Measurements from ENCODE around the gene WWOX. TPM values are rescaled to one million over a fixed set of nuclear protein-coding genes. Genes with fewer than 3 reads are reported as not detected.

WWOX gene
- total RNA-seq, 1 donor from 2014 or later = 28.2 TPM

DNA sequence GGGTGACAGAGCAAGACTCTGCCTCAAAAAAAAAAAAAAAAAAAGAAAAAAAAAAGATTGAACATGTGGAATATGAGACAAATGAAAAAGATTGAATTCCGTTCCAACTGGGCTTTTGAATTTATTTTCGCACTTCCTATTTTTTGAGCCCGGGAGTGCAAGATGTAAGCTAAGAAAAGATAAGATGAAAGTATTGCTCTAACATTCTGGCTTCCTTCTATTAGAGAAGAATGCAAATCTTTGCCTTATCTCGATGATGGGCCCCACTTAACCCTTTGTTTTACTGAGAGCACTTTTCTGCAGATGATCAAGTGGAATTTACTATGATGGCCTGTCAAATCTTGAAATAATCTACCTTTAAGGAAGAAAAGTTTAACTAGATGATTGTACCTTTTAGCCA, 96.3 kb downstream of the WWOX start:
- Mint-ChIP-seq H3K27me3 (no peaks in the 10 kb centered on the region), H3K36me3 (no peaks in the 10 kb centered on the region), H3K4me3 (no peak overlapping the region), H3K27ac (no peak overlapping the region), H3K4me1 (ENCODE audit: unreplicated experiment) (peaks cover 10% of the 10 kb centered on the region), H3K9me3 (no peaks in the 10 kb centered on the region)
- no peak for DNase-seq (ENCODE audit: extremely low spot score, unreplicated experiment)
- TF ChIP-seq, protein P1, sequence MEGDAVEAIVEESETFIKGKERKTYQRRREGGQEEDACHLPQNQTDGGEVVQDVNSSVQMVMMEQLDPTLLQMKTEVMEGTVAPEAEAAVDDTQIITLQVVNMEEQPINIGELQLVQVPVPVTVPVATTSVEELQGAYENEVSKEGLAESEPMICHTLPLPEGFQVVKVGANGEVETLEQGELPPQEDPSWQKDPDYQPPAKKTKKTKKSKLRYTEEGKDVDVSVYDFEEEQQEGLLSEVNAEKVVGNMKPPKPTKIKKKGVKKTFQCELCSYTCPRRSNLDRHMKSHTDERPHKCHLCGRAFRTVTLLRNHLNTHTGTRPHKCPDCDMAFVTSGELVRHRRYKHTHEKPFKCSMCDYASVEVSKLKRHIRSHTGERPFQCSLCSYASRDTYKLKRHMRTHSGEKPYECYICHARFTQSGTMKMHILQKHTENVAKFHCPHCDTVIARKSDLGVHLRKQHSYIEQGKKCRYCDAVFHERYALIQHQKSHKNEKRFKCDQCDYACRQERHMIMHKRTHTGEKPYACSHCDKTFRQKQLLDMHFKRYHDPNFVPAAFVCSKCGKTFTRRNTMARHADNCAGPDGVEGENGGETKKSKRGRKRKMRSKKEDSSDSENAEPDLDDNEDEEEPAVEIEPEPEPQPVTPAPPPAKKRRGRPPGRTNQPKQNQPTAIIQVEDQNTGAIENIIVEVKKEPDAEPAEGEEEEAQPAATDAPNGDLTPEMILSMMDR (conservative IDR thresholded peaks at IDR 0.05) = no peak

DNA sequence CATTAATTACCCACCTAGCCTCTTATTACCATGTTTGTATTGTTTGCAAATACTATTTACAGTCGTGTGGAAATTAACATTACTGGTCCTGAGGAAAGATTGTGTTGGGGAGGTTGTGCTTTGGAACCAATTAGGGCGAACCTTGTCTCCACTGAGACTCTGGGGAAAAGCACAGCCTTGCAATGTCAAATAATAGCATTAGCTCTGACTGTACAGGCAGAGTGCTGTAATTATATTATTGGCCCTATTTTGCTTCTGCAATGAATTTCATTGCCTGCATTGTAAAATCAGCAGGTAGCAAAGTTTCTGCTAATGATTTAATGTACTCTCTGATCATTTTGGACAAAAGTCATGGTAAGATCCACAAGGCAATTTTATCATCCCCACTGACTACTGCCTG, 97.0 kb downstream of the WWOX start:
- no peaks in the 10 kb centered on the region for H3K36me3 Mint-ChIP-seq
- no peaks in the 10 kb centered on the region for H3K27me3 Mint-ChIP-seq
- H3K9me3 Mint-ChIP-seq = no peaks in the 10 kb centered on the region
- no peak for DNase-seq (ENCODE audit: extremely low spot score, unreplicated experiment)
- H3K27ac Mint-ChIP-seq = no peak overlapping the region
- no peak overlapping the region for H3K4me3 Mint-ChIP-seq
- TF ChIP-seq, protein P1 (conservative IDR thresholded peaks at IDR 0.05) = no peak
- peaks cover 10% of the 10 kb centered on the region for H3K4me1 Mint-ChIP-seq (ENCODE audit: unreplicated experiment)

DNA sequence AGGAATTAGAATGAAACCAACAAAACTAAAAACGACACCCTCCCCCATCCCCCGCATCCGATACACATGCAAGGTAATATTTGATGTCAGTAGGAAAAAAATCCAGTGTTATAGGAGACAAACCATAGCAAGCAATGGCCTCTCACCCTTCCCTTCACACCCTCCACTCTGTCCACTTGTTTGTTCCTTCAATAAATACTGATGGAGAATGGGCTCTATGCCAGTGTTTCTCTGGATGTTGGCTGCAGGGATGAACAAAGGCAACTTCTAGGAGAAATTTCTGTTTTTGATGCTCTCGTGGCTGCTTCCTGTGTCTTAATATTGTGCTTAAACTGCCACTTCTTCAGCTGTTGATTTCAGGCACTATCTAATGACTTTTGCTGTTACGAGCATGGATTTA, 98.8 kb downstream of the WWOX start:
- Mint-ChIP-seq H3K27ac (no peak overlapping the region), H3K27me3 (no peaks in the 10 kb centered on the region), H3K36me3 (no peaks in the 10 kb centered on the region), H3K4me1 (ENCODE audit: unreplicated experiment) (peaks cover 10% of the 10 kb centered on the region), H3K9me3 (no peaks in the 10 kb centered on the region), H3K4me3 (no peak overlapping the region)
- DNase-seq (ENCODE audit: extremely low spot score, unreplicated experiment) = no peak
- TF ChIP-seq, protein P1 (conservative IDR thresholded peaks at IDR 0.05) = no peak

DNA sequence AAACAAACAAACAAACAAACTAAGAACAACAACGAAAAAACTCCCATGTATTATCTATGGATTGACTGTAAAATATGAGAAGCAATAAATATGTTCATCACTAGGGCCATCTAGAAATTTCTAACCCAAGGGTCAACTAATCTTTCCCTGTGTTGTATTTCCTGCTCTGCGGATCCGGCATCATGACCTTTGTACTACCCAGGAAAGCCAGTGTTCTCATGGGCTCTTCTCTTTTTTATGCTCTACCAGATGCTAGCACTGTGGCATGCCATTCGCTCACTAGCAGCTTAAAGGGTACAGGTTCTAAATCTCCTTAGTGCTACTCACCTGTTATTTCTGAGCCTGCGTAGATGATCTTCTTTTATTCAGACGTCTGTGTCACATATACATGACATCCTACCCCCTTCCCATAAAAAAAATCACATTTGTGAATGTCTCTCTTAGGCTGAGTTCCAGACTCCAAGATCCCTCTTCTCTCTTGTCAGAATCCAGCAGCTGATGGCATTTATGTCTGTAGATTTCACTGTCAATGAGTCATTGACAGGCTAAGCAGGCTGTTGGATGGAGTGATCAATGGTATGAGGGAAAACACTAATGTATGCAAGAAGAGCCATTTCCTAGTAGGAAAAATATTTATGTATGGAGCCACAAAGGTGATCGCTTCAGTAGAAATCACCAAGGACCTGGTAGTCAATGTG, 100.0 kb downstream of the WWOX start:
- no peaks in the 10 kb centered on the region for H3K9me3 Mint-ChIP-seq
- H3K4me1 Mint-ChIP-seq (ENCODE audit: unreplicated experiment) = peaks cover 10% of the 10 kb centered on the region
- H3K36me3 Mint-ChIP-seq = no peaks in the 10 kb centered on the region
- no peak overlapping the region for H3K4me3 Mint-ChIP-seq
- TF ChIP-seq, protein P1 (conservative IDR thresholded peaks at IDR 0.05) = no peak
- no peak overlapping the region for H3K27ac Mint-ChIP-seq
- DNase-seq (ENCODE audit: extremely low spot score, unreplicated experiment) = no peak
- H3K27me3 Mint-ChIP-seq = no peaks in the 10 kb centered on the region

DNA sequence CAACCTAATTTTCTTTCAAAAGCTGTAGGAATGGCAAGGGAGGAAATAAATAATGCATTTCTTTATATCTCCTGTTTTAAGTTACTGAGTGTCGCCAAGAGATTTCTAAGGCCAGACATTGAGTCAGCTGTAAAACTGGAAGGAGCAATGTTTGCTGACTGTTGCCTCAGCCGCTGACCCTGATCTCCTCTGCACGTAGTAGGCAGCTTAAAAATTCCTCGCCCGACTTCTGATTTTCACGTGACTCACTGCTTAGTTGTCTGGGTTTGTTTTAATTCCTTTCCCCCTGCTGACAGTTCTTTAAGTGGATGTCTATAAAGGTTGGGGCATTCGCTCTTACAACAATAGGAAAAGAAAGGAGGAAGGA, 100.6 kb downstream of the WWOX start:
- Mint-ChIP-seq H3K9me3 (peaks cover under 1% of the 10 kb centered on the region), H3K36me3 (no peaks in the 10 kb centered on the region), H3K4me3 (no peak overlapping the region), H3K27me3 (no peaks in the 10 kb centered on the region), H3K4me1 (ENCODE audit: unreplicated experiment) (peaks cover 10% of the 10 kb centered on the region), H3K27ac (no peak overlapping the region)
- TF ChIP-seq, protein P1 (conservative IDR thresholded peaks at IDR 0.05) = no peak
- DNase-seq (ENCODE audit: extremely low spot score, unreplicated experiment) = no peak
